Hematopoietic multipotent progenitor cell treated with erythropoietin and hydrocortisone succinate and interleukin-3 and kit ligand, for 4 days (in vitro differentiated cells): ENCODE results near the gene PTPRN2.
"Not testable (repeated sequence)": the region's sequence is repeated elsewhere in the genome, so short reads cannot be mapped to it uniquely, and the experiment has no call there.

Source experiments
- DNase-seq: peaks from one replicate; pipeline ENCODE4 v3.0.0-alpha.2; 2015

PTPRN2 gene

DNA sequence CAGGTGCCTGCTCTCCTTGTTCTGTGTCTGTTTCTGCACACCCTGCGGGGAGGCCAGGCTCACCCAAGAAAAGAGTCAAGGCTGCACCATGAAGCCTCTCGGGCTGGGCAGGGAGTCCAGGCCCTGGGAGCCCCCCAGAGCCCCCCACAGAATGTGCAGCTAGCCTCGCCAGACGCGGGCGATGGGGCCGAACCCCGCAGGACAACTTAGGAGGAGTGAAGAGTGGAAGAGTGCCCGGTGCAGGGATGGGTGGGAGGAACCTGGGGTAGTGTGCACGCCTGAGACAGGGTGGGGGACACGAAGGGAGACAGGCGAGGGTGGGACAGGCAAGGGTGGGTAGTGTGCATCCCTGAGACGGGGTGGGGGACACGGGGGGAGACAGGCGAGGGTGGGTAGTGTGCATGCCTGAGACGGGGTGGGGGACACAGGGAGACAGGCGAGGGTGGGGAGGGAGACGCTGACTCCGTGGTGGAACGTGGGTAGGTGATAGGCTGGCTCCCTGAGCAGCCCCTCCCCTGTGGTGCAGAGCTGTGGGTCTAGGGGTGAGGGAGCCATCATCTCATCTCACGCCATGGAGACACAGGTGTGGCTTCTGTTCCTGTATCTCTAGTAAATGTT is 635.5 kb downstream of the PTPRN2 start:
- no peak for DNase-seq

DNA sequence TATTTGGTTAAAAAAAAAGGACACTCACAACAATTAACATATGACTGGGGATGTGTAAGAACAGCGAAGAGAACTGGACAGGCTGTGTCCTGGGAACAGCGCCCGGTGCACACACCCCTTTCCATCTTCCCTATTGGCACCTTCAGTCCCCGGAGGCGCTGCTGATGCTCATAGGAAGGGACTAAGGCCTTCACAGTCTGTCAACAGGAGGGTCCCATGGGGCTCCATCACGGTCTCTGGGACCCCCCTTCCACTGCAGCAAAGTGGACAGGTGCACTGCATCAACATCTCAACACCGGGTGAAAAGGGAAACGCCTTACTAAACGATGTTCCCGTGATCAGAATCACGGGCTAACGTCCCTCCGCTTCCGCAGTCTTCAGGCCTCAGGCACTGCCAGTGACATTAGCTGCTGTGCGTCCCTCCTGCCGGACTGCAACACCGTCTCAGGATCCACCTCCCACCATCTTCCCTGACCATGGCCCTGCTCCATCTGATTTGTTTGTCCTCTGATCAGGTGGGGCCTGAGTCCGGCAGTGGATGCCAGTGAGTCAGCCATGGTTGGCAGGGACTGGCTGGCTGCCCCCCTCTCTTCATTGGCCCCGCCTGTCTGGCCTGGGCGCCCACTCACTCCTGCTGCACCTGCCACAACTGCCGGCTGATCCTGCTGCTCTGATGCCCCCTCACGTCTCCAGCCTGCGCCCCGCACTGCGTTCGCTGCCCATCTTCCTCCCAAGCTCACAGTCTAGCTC is 636.1 kb downstream of the PTPRN2 start:
- no peak for DNase-seq

DNA sequence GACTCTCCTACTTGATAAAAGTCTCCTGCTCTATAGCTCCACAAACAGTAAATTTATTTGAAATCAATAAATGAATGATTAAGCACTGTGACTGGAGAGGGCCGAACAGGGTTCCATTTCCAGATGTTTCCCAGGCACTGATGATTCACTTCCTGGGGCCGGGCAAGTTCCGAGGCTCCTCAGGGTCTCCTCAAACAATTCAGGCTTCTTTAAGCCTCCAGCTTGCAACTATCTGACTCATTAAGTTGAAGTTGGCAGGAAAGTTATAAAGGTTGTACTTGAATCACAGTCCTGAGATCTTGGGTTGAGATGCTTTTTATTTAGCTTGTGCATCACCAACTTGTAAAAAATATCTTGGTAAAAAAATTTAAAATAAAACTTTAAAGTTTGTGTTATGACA is 637.9 kb downstream of the PTPRN2 start:
- DNase-seq, result no peak

GRCh38 chr7:157947504-157947903 is 640.1 kb downstream of the PTPRN2 start:
- DNase-seq, result no peak

DNA sequence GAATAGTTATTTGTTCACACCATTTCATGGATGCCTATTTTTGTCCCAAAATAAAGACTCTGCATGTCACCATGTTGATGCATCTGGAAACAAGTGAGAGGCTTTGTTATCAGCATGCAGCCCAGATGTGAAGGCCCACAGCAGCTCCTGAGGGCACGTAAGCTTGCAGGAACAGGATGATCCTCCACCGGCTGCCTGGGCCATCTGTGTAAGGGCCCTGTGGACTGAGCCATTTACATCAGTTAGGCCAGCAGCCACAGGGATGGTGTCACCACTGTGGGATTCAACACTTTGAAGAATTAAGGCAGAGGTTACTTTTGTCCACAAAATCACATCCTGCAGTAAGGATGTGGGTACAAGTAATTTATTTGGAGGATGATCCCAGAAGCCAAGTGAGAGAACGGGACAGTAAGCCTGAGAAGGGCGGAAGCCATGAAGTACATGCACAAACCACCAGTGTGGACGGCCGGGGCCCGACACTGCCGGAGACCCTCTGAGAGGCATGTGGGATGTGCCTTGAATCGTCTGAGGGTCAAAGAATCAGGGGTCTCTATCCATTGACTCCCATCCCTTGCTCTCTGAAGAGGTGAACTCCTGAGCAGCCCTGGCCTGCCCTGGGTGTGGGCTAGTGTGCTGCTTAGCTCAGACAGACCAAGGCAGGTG is 641.1 kb downstream of the PTPRN2 start:
- no peak for DNase-seq

DNA sequence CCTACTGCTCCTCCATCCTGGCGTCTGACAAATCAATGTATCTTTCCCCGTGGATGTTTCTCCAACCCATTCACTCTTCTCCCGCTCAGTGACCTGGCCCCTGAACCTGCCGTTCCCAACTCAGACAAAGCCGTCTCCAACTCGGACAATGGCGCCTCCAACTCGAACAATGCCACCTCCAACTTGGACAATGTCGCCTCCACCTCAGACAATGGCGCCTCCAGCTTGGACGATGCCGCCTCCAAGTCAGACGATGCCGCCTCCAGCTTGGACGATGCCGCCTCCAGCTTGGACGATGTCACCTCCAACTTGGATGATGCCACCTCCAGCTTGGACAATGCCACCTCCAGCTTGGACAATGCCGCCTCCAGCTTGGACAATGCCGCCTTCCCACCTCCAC is 642.2 kb downstream of the PTPRN2 start:
- no peak for DNase-seq

GRCh38 chr7:157944734-157945291 is 642.8 kb downstream of the PTPRN2 start:
- DNase-seq, result no peak

- no peak for DNase-seq
These were observed 643.6 kb downstream of the PTPRN2 start for GRCh38 chr7:157944051-157944450.

- no peak for DNase-seq
These were observed 644.1 kb downstream of the PTPRN2 start for GRCh38 chr7:157943561-157943960.

DNA sequence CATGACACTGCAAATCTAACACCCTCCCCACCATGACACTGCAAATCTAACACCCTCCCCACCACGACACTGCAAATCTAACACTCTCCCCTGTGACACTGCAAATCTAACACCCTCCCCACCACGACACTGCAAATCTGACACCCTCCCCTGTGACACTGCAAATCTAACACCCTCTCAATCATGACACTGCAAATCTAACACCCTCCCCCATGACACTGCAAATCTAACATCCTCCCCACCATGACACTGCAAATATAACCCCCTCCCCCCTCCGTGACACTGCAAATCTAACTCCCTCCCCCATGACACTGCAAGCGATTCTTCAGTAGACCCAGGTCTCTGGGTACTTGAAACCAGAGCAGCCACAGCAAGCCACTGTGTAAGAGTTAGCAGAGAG is 646.4 kb downstream of the PTPRN2 start:
- DNase-seq, result no peak

DNA sequence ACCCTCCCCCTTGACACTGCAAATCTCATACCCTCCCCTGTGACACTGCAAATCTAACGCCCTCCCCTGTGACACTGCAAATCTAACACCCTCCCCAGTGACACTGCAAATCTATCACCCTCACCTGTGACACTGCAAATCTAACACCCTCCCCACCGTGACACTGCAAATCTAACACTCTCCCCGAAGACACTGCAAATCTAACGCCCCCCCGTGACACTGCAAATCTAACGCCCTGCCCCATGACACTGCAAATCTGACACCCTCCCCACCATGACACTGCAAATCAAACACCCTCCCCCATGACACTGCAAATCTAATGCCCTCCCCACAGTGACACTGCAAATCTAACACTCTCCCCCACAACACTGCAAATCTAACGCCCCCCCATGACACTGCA is 647.1 kb downstream of the PTPRN2 start:
- no peak for DNase-seq

DNA sequence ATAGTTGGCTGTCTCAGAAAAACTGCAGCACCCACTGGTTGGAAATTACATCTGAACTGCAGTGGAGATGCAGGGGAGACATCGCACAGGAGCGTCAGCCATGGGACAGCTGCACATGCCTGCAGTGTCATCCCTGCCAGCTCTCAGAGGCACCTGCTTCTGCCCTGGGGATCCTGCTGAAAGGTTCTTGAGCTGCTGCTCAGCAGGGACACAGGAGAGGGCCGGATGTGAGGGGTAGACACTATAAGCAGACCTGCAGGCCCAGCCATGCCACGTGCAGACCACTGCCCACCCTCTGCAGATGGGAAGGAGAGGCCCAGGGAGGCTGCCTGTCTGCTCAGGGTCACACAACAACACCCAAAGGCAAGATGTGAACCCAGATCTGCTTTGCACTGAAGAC is 649.4 kb downstream of the PTPRN2 start:
- no peak for DNase-seq

- no peak for DNase-seq
These were observed 650.2 kb downstream of the PTPRN2 start for GRCh38 chr7:157937406-157937805.

- no peak for DNase-seq
These were observed 650.6 kb downstream of the PTPRN2 start for GRCh38 chr7:157936976-157937375.

DNA sequence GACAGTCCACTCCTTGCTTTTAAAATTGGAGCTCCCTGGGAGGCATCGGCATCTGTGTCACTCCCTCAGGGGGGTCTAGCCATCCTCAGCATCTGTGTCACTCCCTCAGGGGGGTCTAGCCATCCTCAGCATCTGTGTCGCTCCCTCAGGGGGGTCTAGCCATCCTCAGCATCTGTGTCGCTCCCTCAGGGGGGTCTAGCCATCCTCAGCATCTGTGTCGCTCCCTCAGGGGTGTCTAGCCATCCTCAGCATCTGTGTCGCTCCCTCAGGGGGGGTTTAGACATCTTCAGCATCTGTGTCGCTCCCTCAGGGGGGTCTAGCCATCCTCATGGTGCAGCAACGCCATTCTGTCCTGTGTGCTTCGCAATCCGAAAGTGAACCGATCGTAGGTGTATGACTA is 651.9 kb downstream of the PTPRN2 start:
- not testable (repeated sequence) for DNase-seq

DNA sequence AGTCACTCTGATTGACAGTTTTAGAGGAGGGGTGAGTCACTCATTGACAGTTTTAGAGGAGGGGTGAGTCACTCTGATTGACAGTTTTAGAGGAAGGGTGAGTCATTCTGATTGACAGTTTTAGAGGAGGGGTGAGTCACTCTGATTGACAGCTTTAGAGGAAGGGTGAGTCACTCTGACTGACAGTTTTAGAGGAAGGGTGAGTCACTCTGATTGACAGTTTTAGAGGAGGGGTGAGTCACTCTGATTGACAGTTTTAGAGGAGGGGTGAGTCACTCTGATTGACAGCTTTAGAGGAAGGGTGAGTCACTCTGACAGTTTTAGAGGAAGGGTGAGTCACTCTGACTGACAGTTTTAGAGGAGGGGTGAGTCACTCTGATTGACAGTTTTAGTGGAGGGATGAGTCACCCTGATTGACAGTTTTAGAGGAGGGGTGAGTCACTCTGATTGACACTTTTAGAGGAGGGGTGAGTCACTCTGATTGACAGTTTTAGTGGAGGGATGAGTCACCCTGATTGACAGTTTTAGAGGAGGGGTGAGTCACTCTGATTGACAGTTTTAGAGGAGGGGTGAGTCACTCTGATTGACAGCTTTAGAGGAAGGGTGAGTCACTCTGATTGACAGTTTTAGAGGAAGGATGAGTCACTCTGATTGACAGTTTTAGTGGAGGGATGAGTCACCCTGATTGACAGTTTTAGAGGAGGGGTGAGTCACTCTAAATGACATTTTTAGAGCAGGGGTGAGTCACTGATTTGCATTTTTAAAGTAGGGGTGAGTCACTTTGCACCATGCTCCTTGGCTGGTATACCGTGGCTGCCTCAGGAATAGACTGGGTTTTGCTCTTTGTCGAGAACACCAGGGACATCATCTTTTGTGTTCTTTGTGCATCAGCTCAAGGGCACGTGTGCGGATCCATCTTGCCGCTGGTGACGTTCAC is 654.1 kb downstream of the PTPRN2 start:
- DNase-seq, result not testable (repeated sequence)

GRCh38 chr7:157932498-157933218 is 655.0 kb downstream of the PTPRN2 start:
- peak; percentile 8 for DNase-seq

DNA sequence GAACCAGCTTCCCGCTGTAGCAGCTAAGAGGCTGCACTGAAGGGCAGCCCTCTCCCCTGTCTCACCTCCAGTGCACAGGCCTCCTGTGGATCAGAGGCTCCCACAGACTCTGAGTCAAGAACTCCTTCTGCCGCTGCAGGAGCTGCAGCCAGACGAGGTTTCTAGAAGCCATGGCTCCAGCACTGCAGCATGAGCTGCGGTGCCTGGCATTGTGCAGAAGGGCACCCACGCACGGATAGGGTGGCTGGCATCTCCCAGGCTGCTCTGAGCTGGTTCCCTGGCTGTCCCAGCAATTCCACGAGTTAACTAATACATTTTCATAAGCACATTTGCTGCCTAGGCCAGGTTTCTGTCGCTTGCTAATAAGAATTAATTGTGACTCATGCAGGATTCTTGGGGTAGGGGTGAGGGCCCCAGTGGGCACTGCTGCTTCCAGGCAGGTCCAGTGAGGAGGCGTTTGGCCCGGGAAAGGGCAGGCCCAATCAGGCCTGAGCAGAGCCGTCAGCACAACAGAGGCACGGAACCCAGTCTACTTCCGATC is 656.6 kb downstream of the PTPRN2 start:
- DNase-seq, result no peak

GRCh38 chr7:157930441-157930840 is 657.2 kb downstream of the PTPRN2 start:
- DNase-seq, result no peak

DNA sequence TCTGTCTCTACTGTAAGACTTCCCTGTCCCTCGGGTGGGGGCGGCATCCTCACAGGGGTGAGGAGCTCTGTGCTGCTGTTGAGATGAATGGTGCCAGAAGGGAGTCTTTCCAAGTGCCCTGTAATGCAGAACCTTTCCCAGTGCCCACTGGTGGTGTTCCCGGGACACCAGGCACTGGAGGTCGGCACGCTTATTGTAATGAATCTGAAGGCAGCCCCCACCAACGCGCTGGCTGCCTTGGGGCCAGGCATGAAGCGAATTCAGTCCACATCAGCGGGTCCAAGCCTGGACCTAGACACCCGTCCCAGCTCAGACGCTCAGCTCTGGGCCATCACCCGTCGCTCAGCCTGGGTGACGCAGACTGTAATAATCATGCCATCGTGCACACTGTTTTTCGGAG is 658.0 kb downstream of the PTPRN2 start:
- DNase-seq, result no peak

- DNase-seq, result no peak
These were observed 658.7 kb downstream of the PTPRN2 start for GRCh38 chr7:157928808-157929425.
